Activated CD8-positive, alpha-beta memory T cell treated with anti-CD3 and anti-CD28 coated beads, Interleukin-2, amount 50 U/mL, for 48 hours (primary cell): ENCODE data around the gene NATD1.

Source experiments
- DNase-seq: peaks from one replicate; pipeline ENCODE4 v3.0.0-alpha.2; 2020

The NATD1 gene, protein sequence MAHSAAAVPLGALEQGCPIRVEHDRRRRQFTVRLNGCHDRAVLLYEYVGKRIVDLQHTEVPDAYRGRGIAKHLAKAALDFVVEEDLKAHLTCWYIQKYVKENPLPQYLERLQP

DNA sequence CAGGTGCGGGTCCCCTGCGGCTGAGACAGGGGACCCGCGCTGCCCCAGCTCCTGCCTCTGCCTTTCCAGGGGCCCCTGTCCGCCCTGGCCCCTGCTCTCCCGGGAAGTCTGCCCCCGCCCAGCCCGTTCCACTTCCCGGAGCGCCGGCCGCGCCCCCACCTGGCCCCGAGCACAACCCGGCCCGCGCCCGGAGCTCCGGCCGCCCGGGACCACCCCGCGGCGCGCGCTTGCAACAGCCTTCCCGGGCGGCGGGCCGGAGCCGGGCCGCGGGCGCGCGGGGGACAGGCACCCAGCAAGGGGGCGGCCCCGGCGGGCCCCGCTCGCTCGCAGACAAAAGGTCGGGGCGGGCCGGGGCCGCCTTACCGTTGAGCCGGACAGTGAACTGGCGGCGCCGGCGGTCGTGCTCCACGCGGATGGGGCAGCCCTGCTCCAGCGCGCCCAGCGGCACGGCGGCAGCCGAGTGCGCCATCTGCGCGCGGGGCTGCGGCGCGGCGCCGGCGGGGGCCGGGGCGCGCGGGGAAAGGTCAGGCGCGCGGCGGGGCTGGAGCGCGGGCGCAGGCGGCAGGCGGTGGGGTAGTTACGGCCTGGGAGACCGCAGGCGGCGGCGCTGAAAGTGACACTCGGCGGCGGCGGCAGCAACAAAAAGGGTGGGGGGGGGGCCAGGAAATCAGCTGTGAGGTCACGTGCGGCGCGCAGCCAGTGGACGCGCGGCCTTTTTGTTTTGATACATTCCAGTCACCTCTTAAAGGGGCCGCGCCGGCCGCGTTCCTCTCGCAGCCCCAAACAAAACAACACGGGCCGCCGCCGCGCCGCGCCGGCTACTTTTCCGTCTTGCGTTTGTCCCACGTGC lies at the start of gene NATD1:
TSS of gene NATD1 (minus strand) at position 615 of the 850 bp plus-strand sequence. CDS start at position 469, 146 bp downstream.
- DNase-seq: peak; percentile 86

DNA sequence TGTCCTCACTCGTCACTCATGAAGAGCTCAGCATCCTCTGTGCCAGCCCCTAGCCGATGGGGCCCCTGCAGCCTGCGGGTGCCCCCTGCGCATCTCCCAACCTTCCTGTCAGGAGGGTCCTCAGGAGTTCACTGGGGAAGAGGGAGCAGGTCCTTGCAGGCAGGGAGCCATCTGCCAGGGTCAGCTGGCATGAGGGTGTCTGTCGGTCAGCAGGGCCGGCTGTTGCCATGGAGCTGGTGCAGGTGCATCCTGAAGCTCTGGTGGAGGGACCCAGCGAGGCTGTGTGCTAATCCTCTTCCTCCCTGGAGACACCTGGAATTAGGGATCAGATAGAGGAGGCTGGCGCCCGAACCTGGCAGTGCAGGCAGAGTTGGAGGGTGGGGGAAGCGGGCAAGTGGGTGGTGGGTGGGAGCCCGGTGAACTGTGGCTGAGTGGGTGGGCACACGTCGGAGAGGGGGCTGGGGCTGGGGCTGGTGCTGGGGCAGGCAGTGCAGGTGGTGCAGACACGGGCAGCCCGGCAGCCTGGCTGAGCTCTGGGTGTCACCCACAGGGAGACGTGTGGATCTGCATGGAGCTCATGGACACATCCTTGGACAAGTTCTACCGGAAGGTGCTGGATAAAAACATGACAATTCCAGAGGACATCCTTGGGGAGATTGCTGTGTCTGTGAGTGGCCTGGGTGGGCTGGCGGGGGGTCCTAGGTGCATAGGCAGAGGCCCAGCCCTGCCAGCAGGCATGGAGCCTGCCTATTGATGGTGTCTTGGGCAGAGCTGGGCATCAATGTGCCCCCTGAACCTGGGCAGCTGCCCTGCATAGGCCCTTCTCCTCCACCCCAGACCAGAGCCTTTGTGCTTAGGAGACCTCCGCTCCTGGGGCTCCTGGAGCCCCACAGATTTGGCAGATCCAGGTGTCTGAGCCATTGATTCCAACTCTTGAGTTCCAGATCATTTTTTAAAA lies 48.7 kb upstream of the NATD1 start:
- DNase-seq: no peak

DNA sequence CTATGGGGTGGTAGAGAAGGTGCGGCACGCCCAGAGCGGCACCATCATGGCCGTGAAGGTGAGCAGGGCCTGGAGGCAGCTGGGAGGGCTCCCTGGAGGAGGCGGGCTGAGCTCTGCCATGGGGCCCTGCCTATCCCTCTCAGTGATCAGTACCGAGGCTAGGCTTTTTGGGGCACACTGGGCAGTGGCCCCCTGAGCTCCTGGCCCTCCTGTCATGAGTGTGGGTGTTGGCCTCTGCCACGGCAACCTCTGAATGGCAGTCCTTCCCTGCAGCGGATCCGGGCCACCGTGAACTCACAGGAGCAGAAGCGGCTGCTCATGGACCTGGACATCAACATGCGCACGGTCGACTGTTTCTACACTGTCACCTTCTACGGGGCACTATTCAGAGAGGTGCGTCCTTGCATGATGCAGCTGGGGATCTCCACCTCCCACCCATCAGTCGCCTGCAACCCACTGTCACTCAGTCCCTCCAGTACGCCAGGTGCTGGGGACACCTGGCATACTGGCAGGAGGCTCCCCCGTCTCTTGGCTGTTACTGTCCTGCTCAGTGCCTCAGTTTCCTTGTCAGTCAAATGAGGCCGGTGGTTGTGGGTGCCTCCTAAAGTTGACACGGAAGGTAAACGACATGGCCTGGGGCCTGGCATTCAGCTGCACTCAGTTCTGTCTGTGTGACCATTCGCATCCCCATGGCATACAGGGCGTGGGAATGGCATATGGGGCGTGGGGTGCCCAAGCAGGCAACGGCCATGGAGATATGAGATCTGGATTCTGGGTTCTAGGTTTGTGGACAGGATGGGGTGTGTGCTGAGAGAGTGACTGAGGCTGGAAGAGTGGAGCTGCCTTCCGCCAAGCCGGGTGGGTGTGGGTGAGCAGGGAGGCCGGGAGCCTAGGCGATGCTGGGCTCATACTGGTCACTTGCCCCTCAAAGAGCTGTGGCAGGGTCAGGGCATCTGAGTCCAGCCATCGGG lies 47.7 kb upstream of the NATD1 start:
- DNase-seq: no peak

DNA sequence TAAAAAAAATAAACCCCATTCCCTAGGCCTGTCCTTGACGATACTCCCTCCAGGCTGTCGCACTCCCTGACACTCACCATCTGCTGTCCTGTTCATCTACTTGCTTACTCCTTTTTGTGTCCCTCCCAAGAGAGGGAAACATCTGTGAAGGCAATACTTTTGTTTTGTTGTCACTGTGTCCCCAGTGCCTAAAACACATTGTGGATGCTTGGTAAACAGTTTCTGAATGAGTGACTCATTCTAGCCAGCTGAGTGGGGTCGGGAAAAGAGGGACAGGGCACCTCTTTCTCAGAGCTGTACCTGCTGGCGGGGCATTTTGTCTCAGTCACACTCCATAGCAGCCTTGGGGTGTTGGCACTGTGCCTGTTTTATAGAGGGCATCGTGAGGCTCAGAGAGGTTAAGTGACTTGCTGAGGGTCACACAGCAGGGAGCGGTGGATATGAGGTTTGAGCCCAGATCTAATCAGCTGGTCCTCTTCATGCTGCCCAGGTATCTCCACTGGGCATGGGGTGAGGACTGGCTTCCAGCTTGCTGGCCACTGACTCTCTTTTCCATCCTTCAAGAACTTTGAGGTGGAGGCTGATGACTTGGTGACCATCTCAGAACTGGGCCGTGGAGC lies 46.9 kb upstream of the NATD1 start:
- DNase-seq: no peak

DNA sequence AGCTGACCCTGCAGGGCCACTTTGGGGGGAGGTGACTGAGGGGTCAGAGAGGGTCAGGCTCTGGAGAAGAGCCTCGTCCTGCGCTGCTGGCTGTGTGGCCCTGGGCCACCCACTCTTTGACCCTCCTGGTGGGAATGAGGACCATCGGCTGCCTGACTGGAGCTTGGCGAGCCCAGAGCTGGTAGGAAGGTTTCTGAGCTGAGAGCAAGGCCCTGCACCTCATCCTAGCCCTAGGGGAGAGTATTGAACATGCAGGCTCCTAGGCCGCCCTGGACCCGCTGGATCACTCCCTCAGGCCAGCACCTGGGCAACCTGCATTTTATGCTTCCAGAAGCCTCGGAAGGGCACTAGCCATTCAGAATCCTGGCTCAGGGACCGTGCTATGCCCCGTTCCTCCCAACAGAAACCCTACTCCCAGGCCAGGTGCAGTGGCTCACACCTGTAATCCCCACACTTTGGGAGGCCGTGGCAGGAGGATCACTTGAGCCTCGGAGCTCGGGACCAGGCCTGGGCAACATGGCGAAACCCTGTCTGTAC lies 45.8 kb upstream of the NATD1 start:
- no peak for DNase-seq

DNA sequence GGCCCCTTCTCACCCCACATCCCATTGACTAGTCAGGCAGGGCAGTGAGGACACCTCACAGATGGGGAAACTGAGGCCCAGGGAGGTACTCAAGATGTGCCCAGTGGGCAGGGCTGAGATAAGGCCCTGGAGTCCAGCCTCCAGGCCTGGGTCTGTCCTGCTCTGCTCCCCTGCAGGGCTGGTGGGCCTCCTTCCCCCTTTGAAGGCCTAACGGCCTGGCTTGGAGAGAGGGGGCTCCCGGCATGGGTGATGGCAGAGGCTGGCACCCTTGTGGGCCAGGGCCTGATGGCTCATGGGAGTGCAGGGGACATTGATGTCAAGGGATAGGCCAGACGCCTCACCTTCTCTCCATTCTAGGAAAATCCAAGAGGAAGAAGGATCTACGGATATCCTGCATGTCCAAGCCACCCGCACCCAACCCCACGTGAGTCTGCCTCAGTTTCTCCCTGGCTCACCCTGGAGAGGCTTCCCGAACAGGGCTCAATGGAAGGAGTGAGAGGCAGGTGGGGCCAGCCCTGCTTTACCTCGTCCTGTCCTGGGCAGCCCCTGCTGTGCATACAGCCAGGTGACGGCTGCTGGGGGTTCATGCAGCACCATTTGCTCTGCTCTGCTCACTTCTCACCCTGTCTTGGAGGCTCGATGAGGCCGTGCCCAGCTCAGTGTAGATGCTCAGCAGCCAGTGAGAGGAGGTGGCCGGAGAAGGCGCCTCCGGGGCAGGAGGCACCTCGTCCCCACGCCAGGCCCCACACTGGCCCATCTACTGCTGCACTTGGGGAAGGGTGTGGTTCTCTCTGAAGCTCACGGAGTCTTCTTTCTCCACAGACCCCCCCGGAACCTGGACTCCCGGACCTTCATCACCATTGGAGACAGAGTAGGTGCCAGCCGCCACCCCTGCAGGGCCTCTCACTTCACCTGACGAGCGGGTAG lies 45.1 kb upstream of the NATD1 start:
- DNase-seq: no peak

DNA sequence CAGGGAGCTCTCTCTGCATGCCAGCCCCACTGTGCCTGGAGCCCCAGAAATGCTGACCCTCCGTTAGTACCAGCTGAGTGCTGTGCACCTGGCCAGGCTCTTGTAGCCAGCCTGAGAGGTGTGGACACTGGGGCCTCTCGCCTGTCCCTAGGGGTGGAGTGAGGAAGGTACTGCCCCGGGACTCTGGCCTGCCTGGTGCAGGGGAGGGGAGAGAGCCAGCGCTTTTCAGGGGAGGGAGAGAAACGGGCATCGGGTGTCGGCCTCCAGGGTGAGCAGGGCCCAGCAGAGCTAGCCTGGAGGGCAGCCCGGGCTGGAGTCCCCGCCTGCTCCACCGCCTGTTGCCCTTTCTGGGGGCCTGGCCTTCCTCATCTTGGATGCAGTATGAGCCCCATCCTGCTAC lies 44.4 kb upstream of the NATD1 start:
- no peak for DNase-seq

DNA sequence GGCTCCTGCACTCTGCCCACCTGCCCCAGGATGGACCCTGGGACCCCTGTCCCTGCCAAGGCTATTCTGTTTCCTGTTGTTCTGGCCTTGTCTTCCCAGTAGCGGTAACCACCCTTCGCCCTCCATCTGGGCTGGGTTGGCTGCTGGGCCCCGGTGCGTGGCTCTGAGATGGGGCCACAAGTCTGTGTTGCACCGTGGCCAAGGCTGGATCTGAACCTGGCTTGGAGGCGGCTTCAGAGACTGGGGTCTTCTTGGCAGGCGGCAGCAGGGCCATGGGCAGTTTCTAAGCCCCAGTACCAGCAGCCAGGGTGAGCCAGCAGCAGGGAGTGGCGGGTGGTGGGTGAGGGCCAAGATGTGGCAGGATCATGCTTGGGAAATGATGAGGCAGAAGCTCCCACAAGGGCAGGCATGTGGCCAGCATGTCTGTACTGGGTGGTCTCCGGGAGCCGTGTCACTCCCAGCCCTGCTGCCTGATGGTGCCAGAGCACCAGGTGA lies 43.9 kb upstream of the NATD1 start:
- no peak for DNase-seq

DNA sequence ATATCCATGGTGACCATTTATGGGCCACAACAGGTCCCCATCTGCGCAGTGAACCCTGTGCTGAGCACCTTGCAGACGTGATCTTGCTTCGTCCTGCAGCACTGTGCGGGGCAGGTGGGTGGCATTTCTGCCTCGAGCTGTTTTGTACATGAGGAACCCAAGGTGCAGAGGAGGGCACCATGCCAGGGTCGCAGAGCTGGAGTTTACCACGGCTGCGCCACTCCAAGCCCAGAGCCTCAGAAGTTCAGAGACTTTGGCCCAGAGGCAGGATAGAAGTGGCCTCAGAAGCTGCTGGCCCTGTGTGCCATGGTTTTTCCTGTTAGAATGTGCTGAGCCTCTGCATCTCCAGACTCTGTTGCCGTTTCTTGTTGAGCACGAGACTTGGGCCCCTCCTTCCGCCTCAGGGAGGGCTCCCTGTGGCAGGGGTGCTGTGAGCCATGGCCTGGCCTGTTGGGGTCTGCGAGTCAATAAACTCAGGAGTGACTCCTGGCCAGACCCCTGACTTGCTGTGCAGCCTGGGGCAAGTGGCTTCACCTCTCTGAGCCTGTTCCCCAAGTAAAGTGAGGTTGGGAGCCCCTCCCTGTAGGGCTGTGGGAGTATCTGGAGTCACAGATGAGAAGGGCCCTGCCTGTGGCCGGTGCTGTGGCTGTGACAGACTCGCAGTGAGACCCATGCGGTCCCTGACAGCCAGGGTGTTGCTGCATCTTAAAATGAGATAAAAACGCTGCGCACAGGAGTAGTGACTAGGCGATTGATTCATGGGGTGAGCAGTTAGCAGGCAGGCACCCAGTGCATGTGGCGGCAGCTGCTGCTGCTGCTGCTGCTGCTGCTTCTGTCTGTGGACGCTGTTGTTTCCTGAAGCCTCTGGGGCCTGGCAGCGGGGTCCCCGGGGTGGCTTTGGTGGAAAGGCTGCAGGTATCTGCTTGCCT lies 43.2 kb upstream of the NATD1 start:
- no peak for DNase-seq

DNA sequence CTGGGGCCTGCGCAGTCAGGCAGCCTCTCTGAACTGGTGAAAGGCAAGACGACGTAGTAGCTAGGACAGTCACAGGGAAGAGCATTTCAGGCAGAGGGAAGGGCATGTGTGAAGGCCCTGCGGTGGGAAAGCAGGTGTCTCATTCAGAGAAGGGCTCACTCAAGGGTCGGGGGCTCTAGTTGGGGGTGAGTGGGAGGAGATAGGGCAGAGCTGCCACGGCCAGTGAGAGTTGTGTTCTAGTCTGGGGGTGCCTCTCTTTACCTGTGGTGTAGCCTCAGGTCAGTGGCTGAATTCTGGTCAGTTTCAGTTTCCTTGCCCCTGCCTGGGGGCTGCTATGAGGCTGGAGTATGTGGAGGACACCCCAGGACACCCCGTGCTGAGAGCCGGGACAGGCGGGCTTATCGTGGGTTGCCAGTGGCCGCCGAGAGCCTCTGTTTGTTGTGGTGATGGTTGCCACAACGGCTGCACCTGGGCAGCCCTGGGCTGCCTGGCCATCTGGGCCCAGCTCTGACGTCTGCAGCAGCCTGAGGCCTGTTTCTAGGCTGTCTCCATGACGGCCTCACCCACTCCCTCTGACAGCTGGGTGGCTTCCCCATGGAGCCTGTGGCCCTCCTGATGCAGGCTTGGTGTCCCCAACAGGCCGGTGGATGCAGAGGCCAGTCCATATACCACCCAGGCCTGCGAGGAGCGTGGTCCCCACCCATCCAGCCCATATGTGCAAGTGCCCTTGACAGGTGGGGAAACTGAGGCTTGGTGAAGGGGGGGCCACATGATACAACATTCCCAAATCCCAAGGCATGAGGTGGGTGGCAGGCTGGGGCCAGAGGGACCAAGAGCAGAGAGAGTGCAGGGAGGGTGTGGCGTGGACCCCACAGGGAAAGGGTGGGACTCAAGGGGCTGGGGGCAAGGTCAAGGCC lies 42.1 kb upstream of the NATD1 start:
- no peak for DNase-seq

DNA sequence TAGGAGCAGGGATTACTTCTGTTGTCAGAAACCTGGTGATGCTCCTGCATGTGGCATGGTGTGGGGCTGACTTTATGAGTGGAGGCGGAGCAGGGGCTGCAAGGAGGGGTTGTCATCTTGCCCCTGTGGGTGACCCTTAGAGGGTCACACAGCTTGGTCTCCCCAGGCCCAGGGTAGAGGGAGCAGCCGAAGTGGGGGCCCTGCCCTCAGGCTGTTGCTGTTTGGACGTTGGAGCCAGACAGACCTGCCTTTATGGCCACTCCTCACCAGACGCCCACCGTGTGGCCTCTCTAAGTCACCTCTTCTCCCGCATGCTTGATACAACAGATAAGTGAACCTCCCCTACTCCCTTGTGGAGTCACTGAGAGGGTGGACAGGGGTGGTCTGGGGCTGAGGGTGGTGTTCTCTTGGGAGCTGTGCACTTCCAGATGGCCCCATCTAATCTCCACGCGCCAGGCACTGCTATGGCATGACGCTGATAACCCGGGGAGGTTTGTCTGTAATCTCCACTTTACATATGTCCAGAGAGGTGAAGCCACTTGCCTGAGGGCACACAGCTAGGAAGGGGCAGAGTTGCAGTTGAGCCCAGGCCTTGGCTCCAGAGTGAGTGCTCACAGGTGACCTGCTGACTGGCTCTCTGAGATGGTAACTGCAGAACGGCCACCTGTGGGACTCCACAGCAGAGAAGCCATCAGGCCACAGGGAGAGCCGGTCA lies 41.3 kb upstream of the NATD1 start:
- DNase-seq: no peak

DNA sequence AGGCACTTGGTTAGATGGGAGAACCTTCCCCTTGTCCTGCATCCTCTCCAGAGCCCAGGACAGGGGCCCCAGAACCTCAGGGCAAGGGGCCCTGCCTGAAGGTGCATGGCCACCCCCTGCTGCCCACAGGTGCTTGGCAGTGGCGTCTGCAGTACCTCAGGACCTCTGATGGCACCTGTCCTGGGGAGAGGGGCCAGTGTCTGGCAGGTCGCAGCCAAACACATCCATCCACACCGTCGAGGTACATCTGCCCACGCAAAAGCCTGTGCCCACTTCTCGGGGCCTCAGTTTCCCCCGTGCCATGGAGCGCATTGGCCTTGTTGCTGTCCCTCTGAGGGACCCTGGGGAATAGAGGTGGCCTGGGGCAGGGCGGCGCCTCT lies 40.6 kb upstream of the NATD1 start:
- no peak for DNase-seq

DNA sequence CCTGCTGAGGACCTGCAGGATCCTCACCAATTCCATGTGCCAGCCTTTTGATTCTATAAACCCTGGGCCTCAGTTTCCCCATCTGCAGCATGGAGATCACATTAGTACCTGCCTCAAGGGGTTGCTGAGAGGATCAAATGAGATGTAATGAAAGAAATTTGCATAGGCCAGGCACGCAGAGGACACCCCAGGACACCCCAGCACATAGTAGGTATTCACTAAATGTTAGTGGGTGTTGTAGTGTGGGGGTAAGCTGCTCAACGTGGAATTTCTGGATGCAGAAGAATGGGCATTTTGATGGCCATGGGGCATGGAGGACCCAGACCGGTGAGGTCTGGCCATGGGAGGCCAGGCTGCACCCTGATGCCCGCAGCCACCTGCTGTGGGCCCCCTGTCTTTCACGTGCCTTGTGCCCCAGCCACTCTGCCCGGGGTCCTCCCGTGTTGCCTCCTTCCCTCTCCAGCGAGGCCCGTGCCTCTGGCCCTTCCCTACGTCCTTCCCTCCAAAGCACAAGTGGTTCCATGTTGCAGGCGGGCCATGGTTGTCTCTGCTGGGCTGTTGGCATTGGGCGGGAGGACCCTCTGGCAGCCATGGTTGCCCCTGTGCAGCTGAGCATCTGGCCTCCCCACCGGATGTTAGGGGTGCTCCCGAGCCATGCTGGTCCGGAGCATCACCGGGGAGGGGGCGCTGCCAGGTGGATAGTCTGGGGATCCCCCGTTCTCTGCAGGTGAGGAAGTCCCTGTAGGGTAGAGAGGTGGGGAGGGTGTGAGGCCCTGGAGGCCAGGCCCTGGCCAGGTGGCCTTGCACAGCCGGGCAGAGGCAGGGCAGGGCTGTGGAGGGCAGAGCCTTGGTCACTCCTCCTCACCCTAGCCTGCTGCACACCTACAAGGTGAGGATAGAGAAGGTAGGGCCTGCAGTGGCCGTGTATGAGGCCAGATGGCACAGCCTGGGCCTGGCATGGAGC lies 39.9 kb upstream of the NATD1 start:
- no peak for DNase-seq

DNA sequence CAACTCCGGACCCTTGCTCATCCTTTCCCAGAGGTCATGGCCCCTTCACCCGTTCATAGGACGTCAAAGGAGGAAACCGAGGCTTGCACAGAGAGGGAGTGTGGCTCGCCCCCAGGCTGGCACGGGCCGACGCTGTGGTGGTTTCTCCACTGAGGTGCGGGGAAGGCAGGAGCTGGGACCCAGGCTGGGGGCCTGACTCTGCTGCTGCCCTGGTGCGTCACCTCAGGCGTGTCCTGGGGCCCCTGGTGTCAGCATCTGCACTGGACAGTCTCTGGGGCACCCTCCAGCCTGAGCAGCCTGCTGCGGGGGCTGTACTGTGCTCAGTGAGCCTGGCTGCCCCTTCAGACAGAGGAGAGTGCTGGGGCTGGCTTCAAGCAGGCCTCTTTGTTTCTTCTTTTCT lies 38.7 kb upstream of the NATD1 start:
- DNase-seq: no peak

DNA sequence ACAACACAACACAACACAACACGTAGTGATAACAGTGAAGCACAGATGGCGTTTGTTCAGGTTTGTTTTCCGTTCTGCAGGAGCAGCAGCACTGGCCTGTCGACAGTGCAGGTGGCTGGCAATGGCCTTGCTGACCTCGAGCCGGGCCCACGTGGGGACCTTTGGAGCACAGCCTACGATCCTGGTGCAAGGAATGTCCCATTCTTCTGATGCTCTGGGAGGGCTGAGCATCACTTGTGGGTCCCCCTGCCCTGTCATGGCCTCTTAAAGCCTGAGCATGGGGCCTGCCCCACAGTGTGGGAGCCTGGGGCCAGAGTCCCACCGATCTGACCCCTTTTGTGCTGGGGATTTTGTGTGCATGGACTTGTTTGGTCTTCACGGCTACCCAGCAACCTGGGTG lies 38.1 kb upstream of the NATD1 start:
- no peak for DNase-seq
